SK-N-SH treated with all-trans-retinoic acid at 6 μM for 48 hours (cell line): Measurements from ENCODE around the gene FAM181A.

ENCODE experiments used
- ATAC-seq: fragments of 200-7000 bp; cut with Tn5 transposase; 3 replicates; pipeline ENCODE4 v1.9.1; 2020; ENCODE audit warnings: mild to moderate bottlenecking, moderate library complexity
- ARNTL ChIP-seq: fragments of 450-650 bp; formaldehyde crosslinking; IDR thresholded peaks from 2 replicates; pipeline ENCODE4 v1.5.0; 2020; ENCODE audit warnings: low read depth, mild to moderate bottlenecking, moderate library complexity, borderline replicate concordance
- CREB5 ChIP-seq: fragments of 250-450 bp; sonication (Bioruptor Pico); IDR thresholded peaks from 2 replicates; pipeline ENCODE4 v1.5.1; 2020; ENCODE audit warnings: low read depth, mild to moderate bottlenecking, moderate library complexity
- CSDC2 ChIP-seq: fragments of 250-450 bp; sonication (Bioruptor Pico); IDR thresholded peaks from 2 replicates; pipeline ENCODE4 v1.5.0; 2020; ENCODE audit warnings: mild to moderate bottlenecking, moderate library complexity
- CSRNP3 ChIP-seq: fragments of 250-450 bp; sonication (Bioruptor Pico); IDR thresholded peaks from 2 replicates; pipeline ENCODE4 v1.5.1; 2021; ENCODE audit warnings: mild to moderate bottlenecking, moderate library complexity
- ESRRG ChIP-seq: fragments of 250-450 bp; sonication (Bioruptor Pico); IDR thresholded peaks from 2 replicates; pipeline ENCODE4 v1.6.1; 2021; ENCODE audit warnings: mild to moderate bottlenecking
- GLIS3 ChIP-seq: fragments of 250-450 bp; sonication (Bioruptor Pico); IDR thresholded peaks from 2 replicates; pipeline ENCODE4 v1.5.0; 2020; ENCODE audit warnings: mild to moderate bottlenecking, moderate library complexity
- ISL1 ChIP-seq: fragments of 250-450 bp; sonication (Bioruptor Pico); IDR thresholded peaks from 2 replicates; pipeline ENCODE4 v2.1.2; 2022; ENCODE audit warnings: mild to moderate bottlenecking, moderate library complexity
- OSR1 ChIP-seq: fragments of 250-450 bp; sonication (Bioruptor Pico); IDR thresholded peaks from 2 replicates; pipeline ENCODE4 v1.8.0; 2022; ENCODE audit warnings: moderate library complexity, mild to moderate bottlenecking, inconsistent platforms
- PPARA ChIP-seq: fragments of 250-450 bp; sonication (Bioruptor Pico); IDR thresholded peaks from 2 replicates; pipeline ENCODE4 v1.5.0; 2020; ENCODE audit warnings: mild to moderate bottlenecking, borderline replicate concordance
- RARB ChIP-seq: fragments of 250-450 bp; sonication (Bioruptor Pico); IDR thresholded peaks from 2 replicates; pipeline ENCODE4 v1.8.0; 2021; ENCODE audit warnings: mild to moderate bottlenecking, moderate library complexity
- SNAI2 ChIP-seq: fragments of 250-450 bp; sonication (Bioruptor Pico); IDR thresholded peaks from 2 replicates; pipeline ENCODE4 v1.5.0; 2020; ENCODE audit warnings: mild to moderate bottlenecking, moderate library complexity
- TCF4 ChIP-seq: fragments of 250-450 bp; sonication (Bioruptor Pico); IDR thresholded peaks from 2 replicates; pipeline ENCODE4 v1.8.0; 2021; ENCODE audit warnings: mild to moderate bottlenecking, moderate library complexity, borderline replicate concordance
- ZC3H10 ChIP-seq: fragments of 250-450 bp; sonication (Bioruptor Pico); IDR thresholded peaks from 2 replicates; pipeline ENCODE4 v1.5.1; 2021; ENCODE audit warnings: mild to moderate bottlenecking, moderate library complexity
- ZFP3 ChIP-seq: fragments of 250-450 bp; sonication (Bioruptor Pico); IDR thresholded peaks from 2 replicates; pipeline ENCODE4 v1.5.0; 2020; ENCODE audit warnings: mild to moderate bottlenecking, moderate library complexity
- ZFP30 ChIP-seq: fragments of 450-650 bp; formaldehyde crosslinking; IDR thresholded peaks from 2 replicates; pipeline ENCODE4 v1.5.0; 2022; ENCODE audit warnings: mild to moderate bottlenecking, moderate library complexity
- ZNF70 ChIP-seq: fragments of 450-650 bp; formaldehyde crosslinking; IDR thresholded peaks from 2 replicates; pipeline ENCODE4 v1.5.0; 2020; ENCODE audit warnings: mild to moderate bottlenecking, moderate library complexity
- ZNF8 ChIP-seq: fragments of 450-650 bp; formaldehyde crosslinking; IDR thresholded peaks from 2 replicates; pipeline ENCODE4 v1.5.0; 2020; ENCODE audit warnings: mild to moderate bottlenecking, moderate library complexity
- TF ChIP-seq, protein P1 (sequence below): fragments of 250-450 bp; sonication (Bioruptor Pico); IDR thresholded peaks from 2 replicates; pipeline ENCODE4 v1.8.0; 2020; ENCODE audit warnings: mild to moderate bottlenecking, moderate library complexity, borderline replicate concordance
- TF ChIP-seq, protein P2 (sequence below): fragments of 250-450 bp; sonication (Bioruptor Pico); IDR thresholded peaks from 2 replicates; pipeline ENCODE4 v1.8.0; 2021; ENCODE audit warnings: low read depth, mild to moderate bottlenecking, moderate library complexity, borderline replicate concordance
- TF ChIP-seq, protein P3 (sequence below): fragments of 250-450 bp; sonication (Bioruptor Pico); IDR thresholded peaks from 2 replicates; pipeline ENCODE4 v1.5.0; 2020; ENCODE audit warnings: mild to moderate bottlenecking, moderate library complexity

The FAM181A gene

DNA sequence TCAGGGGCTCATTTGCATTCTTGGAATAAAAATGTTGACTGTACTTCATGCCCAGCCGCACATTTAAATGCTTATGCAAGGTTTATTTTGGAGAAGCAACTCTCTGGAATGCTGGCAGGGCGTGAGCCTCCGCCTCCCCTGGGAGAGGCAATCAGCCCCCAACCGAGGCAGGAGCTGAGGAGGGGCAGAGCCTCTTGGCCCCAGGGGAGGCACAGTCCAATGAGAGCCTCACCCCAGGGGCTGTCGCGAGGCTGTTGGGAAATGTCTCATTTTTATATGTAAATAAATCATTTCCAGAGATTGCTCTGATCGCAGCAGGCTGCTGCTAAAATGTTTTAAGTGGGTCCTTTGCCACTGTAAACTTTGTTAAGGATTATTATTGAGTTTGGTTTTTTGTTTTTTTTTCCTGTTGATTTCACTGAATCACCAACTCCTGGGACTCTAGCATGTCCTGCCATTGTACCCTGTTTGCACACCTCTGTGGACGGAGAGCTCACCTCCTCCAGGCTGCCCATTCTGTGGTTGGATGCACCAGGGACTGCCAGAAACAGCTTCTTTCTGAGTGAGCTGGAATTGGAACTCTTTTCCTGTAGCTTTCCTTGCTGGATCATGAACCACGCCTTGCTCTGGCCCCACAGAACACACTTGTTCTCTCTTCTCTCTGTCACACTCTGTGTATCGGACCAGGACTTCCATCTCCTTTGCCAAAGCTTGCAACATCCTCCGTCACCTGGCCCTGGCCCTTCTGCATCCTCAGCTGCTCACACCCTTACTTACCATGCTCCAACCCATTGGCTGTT is 46.9 kb upstream of the FAM181A start (continued):
- no peak for TF ChIP-seq CSRNP3 (CRISPR knock-in tag)
- TF ChIP-seq, protein P1, sequence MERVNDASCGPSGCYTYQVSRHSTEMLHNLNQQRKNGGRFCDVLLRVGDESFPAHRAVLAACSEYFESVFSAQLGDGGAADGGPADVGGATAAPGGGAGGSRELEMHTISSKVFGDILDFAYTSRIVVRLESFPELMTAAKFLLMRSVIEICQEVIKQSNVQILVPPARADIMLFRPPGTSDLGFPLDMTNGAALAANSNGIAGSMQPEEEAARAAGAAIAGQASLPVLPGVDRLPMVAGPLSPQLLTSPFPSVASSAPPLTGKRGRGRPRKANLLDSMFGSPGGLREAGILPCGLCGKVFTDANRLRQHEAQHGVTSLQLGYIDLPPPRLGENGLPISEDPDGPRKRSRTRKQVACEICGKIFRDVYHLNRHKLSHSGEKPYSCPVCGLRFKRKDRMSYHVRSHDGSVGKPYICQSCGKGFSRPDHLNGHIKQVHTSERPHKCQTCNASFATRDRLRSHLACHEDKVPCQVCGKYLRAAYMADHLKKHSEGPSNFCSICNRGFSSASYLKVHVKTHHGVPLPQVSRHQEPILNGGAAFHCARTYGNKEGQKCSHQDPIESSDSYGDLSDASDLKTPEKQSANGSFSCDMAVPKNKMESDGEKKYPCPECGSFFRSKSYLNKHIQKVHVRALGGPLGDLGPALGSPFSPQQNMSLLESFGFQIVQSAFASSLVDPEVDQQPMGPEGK (CRISPR knock-in tag), result no peak
- TF ChIP-seq, all 23 proteins: peak for 0

GRCh38 chr14:93884950-93885349 is 42.2 kb upstream of the FAM181A start:
- TF ChIP-seq OSR1 (CRISPR knock-in tag), result no peak
- no peak for ATAC-seq

DNA sequence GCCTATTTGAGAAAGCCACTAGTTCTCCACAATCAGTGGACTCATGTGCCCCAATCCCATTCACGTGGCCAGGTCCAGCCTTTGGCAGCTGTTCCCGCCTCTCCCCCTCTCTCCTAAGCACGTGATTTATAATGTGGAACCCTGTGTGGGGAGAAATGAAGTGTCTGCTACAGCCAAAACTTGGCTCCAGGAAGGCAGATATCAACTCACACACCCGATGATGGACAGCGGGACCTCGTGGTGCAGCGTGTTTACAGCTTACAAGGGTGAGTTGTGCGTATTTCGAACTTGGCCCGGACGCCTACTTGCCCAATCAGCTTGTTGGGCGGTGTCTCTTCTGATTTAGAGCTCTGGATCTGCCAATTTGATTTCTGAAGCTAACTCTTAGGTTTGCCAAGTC is 38.1 kb upstream of the FAM181A start:
- no peak for ATAC-seq

GRCh38 chr14:93889739-93890483 is 37.2 kb upstream of the FAM181A start:
- TF ChIP-seq ZNF70 (CRISPR knock-in tag) (no peak), TCF4 (CRISPR knock-in tag) (no peak), CSDC2 (no peak), ISL1 (no peak), ZC3H10 (CRISPR knock-in tag) (no peak), PPARA (no peak), ZFP3 (CRISPR knock-in tag) (no peak), ZFP30 (CRISPR knock-in tag) (no peak)
- no peak for ATAC-seq

More for the DNA sequence above, 38.1 kb upstream of the FAM181A start:
- no peak for TF ChIP-seq GLIS3 (CRISPR knock-in tag)
- TF ChIP-seq OSR1 (CRISPR knock-in tag), result no peak
- TF ChIP-seq ISL1, result no peak
- TF ChIP-seq, protein P2, sequence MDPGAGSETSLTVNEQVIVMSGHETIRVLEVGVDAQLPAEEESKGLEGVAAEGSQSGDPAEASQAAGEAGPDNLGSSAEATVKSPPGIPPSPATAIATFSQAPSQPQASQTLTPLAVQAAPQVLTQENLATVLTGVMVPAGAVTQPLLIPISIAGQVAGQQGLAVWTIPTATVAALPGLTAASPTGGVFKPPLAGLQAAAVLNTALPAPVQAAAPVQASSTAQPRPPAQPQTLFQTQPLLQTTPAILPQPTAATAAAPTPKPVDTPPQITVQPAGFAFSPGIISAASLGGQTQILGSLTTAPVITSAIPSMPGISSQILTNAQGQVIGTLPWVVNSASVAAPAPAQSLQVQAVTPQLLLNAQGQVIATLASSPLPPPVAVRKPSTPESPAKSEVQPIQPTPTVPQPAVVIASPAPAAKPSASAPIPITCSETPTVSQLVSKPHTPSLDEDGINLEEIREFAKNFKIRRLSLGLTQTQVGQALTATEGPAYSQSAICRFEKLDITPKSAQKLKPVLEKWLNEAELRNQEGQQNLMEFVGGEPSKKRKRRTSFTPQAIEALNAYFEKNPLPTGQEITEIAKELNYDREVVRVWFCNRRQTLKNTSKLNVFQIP, result no peak

DNA sequence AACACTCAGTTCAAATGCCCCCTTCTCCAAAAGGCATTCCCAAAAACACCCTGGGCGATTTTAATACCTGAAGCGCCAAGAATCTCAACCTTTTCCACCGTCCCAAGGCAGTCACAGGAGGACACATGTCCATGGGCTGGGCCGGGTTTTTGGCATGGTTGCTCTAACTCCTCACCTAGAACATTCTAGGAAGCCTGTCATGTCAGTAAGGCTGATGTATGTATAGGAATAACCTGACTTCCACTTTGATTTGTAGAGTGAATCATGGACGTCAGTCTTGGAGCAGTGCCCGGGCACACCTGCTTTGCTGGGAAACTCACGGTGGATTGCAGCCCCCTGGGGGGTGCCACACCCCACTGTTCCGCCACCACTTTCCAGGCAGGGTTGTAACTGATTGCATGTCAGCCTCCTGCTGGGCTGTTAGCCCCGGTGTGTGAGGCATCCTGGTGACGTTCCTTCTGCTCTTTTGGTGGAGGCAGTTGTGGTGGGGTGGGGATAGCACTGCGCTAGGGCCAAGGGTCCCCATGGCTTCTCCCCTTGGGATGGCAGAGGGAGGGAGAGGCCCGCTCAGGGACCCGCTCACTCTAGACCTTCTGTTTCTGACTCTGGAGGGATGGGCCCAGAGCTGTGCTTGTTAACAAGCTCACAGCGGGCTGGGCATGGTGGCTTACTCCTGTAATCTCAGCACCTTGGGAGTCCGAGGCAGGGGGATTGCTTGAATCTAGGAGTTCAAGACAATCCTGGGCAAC is 35.2 kb upstream of the FAM181A start:
- no peak for ATAC-seq
- TF ChIP-seq SNAI2 (CRISPR knock-in tag) (no peak), ZNF8 (CRISPR knock-in tag) (no peak), ARNTL (CRISPR knock-in tag) (no peak), ESRRG (CRISPR knock-in tag) (no peak), RARB (CRISPR knock-in tag) (no peak), CSRNP3 (CRISPR knock-in tag) (no peak), CREB5 (no peak), OSR1 (CRISPR knock-in tag) (no peak), CSDC2 (no peak)
- TF ChIP-seq, protein P1 (CRISPR knock-in tag), result no peak
- TF ChIP-seq, protein P3, sequence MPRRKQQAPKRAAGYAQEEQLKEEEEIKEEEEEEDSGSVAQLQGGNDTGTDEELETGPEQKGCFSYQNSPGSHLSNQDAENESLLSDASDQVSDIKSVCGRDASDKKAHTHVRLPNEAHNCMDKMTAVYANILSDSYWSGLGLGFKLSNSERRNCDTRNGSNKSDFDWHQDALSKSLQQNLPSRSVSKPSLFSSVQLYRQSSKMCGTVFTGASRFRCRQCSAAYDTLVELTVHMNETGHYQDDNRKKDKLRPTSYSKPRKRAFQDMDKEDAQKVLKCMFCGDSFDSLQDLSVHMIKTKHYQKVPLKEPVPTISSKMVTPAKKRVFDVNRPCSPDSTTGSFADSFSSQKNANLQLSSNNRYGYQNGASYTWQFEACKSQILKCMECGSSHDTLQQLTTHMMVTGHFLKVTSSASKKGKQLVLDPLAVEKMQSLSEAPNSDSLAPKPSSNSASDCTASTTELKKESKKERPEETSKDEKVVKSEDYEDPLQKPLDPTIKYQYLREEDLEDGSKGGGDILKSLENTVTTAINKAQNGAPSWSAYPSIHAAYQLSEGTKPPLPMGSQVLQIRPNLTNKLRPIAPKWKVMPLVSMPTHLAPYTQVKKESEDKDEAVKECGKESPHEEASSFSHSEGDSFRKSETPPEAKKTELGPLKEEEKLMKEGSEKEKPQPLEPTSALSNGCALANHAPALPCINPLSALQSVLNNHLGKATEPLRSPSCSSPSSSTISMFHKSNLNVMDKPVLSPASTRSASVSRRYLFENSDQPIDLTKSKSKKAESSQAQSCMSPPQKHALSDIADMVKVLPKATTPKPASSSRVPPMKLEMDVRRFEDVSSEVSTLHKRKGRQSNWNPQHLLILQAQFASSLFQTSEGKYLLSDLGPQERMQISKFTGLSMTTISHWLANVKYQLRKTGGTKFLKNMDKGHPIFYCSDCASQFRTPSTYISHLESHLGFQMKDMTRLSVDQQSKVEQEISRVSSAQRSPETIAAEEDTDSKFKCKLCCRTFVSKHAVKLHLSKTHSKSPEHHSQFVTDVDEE (CRISPR knock-in tag), result no peak
